Astrocyte (in vitro differentiated cells and primary cell): ENCODE measurements around the gene OTUB1. TPM values are rescaled to one million over a fixed set of nuclear protein-coding genes. Genes with fewer than 3 reads are reported as not detected.

Experiments
- DNase-seq: peaks from one replicate; pipeline ENCODE4 v3.0.0-alpha.2; 2010; ENCODE audit warnings: low read depth
- FAIRE-seq: peaks from 2 replicates; lab custom pipeline; 2011; peaks lifted over from hg19 to GRCh38; lab: Jason Lieb, UNC
- H2AFZ ChIP-seq: 2 replicates; pipeline ENCODE4 v1.6.0; 2012; ENCODE audit warnings: low read depth, low read length, inconsistent platforms
- H3K27ac ChIP-seq: 2 replicates; pipeline ENCODE4 v1.5.1; 2011; ENCODE audit warnings: low read depth, low read length, inconsistent platforms
- H3K27me3 ChIP-seq: 2 replicates; pipeline ENCODE4 v1.6.0; 2011; ENCODE audit warnings: low read length, inconsistent platforms; ENCODE audit not compliant: insufficient read depth
- H3K36me3 ChIP-seq: 2 replicates; pipeline ENCODE4 v1.5.1; 2011; ENCODE audit warnings: low read length, inconsistent platforms; ENCODE audit not compliant: insufficient read depth
- H3K4me1 ChIP-seq: 2 replicates; pipeline ENCODE4 v1.5.1; 2011; ENCODE audit warnings: low read length, inconsistent platforms; ENCODE audit not compliant: insufficient read depth
- H3K4me2 ChIP-seq: 2 replicates; pipeline ENCODE4 v1.6.0; 2012; ENCODE audit warnings: low read length, inconsistent platforms
- H3K4me3 ChIP-seq: 2 replicates; pipeline ENCODE4 v1.5.1; 2011; ENCODE audit warnings: low read depth, mild to moderate bottlenecking, low read length, inconsistent platforms; ENCODE audit not compliant: insufficient read depth
- H3K79me2 ChIP-seq: 2 replicates; pipeline ENCODE4 v1.6.0; 2012; ENCODE audit warnings: mild to moderate bottlenecking, low read length, inconsistent platforms; ENCODE audit not compliant: insufficient read depth
- H3K9ac ChIP-seq: 2 replicates; pipeline ENCODE4 v1.6.0; 2012; ENCODE audit warnings: mild to moderate bottlenecking, low read length, inconsistent platforms
- H3K9me3 ChIP-seq: 2 replicates; pipeline ENCODE4 v1.5.1; 2012; ENCODE audit warnings: low read depth, mild to moderate bottlenecking, low read length, inconsistent platforms; ENCODE audit not compliant: insufficient read depth
- H4K20me1 ChIP-seq: 2 replicates; pipeline ENCODE4 v1.6.0; 2012; ENCODE audit warnings: low read length, inconsistent platforms; ENCODE audit not compliant: insufficient read depth
- H3K27ac Mint-ChIP-seq: one replicate; pipeline ENCODE4 v1.8.0; 2021; ENCODE audit warnings: mild to moderate bottlenecking, mixed read lengths; ENCODE audit not compliant: unreplicated experiment
- H3K27me3 Mint-ChIP-seq: one replicate; pipeline ENCODE4 v1.8.0; 2021; ENCODE audit warnings: low read depth, mixed read lengths; ENCODE audit not compliant: unreplicated experiment
- H3K36me3 Mint-ChIP-seq: one replicate; pipeline ENCODE4 v1.8.0; 2021; ENCODE audit warnings: low read depth, mixed read lengths; ENCODE audit not compliant: unreplicated experiment
- H3K4me1 Mint-ChIP-seq: one replicate; pipeline ENCODE4 v1.8.0; 2021; ENCODE audit warnings: low read depth, mixed read lengths; ENCODE audit not compliant: unreplicated experiment
- H3K4me3 Mint-ChIP-seq: one replicate; pipeline ENCODE4 v1.8.0; 2021; ENCODE audit warnings: mild to moderate bottlenecking, moderate library complexity, mixed read lengths; ENCODE audit not compliant: unreplicated experiment
- H3K9me3 Mint-ChIP-seq: one replicate; pipeline ENCODE4 v1.8.0; 2021; ENCODE audit warnings: mild to moderate bottlenecking, mixed read lengths; ENCODE audit not compliant: unreplicated experiment
- CTCF ChIP-seq: IDR thresholded peaks from 2 replicates; pipeline ENCODE4 v1.5.1; 2011; ENCODE audit warnings: low read depth, mild to moderate bottlenecking, inconsistent platforms, low read length, moderate library complexity; ENCODE audit not compliant: insufficient read depth
- EZH2 ChIP-seq: IDR thresholded peaks from 2 replicates; pipeline ENCODE4 v1.6.1; 2012; ENCODE audit warnings: mild to moderate bottlenecking, low read length, inconsistent platforms; ENCODE audit not compliant: insufficient read depth
- total RNA-seq: library from RNA; stranded (reverse); gene quantifications from 2 replicates; pipeline ENCODE4 v1.2.1, GENCODE V29; 2021

Gene OTUB1
- total RNA-seq, 1 donor from 2014 or later, result 78.5 TPM

DNA sequence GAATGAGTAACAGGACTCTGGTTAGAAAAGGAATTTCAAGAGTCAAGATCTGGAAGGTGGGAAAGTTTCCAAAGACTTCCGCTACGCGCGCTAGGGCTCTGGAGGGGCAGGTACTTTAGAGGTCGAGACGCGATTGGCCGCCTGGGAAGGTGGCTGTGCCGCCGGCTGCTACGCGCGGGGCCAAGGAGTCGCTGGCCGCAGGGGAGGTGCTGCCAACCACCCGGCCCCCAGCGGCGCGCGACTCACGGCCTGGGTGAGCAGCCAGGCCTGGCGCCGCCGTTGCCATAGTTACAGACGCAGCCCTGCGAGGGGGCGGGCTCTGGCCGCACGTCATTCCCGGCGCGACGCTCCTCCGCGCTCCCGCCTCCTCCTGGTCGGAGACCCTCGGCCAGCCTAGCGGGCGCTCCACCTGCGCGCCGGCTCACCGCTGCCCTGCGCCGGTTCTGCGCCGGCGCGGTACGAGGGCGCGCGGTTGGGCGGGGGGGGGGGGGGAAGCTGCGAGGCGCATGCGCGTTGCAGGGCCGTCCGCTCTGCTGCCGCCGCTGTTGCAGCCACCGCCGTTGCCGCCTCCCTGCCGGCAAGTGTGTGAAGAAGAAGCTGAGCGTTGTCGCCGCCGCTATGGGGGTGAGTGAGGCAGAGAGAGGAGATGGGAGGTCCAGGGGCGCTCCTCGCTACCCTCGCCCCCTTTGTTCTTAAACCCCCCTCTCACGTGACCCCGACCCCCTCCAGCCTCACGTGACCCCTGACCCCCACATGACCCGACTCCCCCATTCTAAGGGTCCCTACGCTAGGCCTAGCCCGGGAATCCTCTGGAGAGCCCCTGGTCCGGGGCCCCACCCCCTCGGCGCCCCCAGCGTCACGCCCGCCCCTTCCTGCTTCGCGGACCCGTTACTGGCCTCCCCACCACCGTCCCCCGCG is 47.5 kb upstream of the OTUB1 start, which contains the start of gene NAA40:
Gene NAA40 (plus strand): TSS at position 524 of the 918 bp plus-strand sequence. CDS start 95 bp downstream, at position 619.
- peak within 1 kb of the TSS; percentile 88 for H2AFZ ChIP-seq

DNA sequence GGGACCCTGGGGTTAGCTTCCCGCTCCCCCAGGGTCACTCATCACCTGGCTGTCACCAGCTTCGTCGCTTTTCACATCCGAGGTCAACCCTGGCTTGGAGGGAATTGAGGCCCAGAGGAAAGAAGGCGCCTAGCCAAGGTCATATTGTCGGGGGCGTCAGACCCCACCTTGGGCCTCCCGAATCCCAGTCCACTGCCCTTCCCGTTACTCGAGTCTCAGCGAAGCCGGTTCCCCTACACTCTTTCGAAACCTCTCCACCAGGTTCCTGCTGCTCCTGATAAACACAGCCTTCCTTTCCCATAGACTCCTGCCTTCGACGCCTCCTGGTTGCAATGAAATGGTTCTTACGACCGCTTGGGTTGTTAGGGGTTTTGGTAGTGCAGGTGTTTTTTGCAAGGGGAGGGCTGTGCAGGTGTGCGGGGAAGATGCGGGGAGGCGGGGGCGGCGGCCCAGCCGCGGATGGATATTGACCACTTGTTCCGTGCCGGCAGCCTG is 46.8 kb upstream of the OTUB1 start:
- H3K9me3 ChIP-seq, result no peaks in the 10 kb centered on the region
- peak overlapping the region; percentile 54 for H2AFZ ChIP-seq
- no peaks in the 10 kb centered on the region for H3K36me3 ChIP-seq
- H3K9ac ChIP-seq, result peak overlapping the region; percentile 83
- peaks cover 3% of the 10 kb centered on the region for H3K4me1 Mint-ChIP-seq
- H3K4me3 Mint-ChIP-seq, result peak overlapping the region; percentile 90
- H3K4me3 ChIP-seq, result peak overlapping the region; percentile 65
- no peaks in the 10 kb centered on the region for H3K27me3 ChIP-seq
- H3K27ac ChIP-seq, result no peak overlapping the region
- H3K4me2 ChIP-seq, result peak overlapping the region; percentile 86
- no peak for DNase-seq
- H3K4me1 ChIP-seq, result no peaks in the 10 kb centered on the region
- no peak for FAIRE-seq
- no peaks in the 10 kb centered on the region for H3K27me3 Mint-ChIP-seq
- TF ChIP-seq CTCF (no peak), EZH2 (no peak)
- peaks cover 2% of the 10 kb centered on the region for H3K36me3 Mint-ChIP-seq
- peaks cover 46% of the 10 kb centered on the region for H3K79me2 ChIP-seq
- peaks cover 20% of the 10 kb centered on the region for H4K20me1 ChIP-seq
- H3K9me3 Mint-ChIP-seq, result no peaks in the 10 kb centered on the region
- peak overlapping the region; percentile 80 for H3K27ac Mint-ChIP-seq

More for the DNA sequence above, 47.5 kb upstream of the OTUB1 start, which contains the start of gene NAA40:
- peak within 1 kb of the TSS; percentile 15 for H3K27ac ChIP-seq
- H3K9me3 Mint-ChIP-seq, result no peaks in the 10 kb centered on the region
- no peaks in the 10 kb centered on the region for H3K27me3 ChIP-seq
- H3K36me3 ChIP-seq, result no peaks in the 10 kb centered on the region
- peaks cover 3% of the 10 kb centered on the region for H3K4me1 Mint-ChIP-seq
- H3K4me1 ChIP-seq, result no peaks in the 10 kb centered on the region
- peak within 1 kb of the TSS; percentile 90 for H3K4me3 Mint-ChIP-seq
- H3K27me3 Mint-ChIP-seq, result no peaks in the 10 kb centered on the region
- peak within 1 kb of the TSS; percentile 86 for H3K4me2 ChIP-seq
- peaks cover 39% of the 10 kb centered on the region for H3K79me2 ChIP-seq
- DNase-seq (peak; percentile 88), FAIRE-seq (no peak)
- peak within 1 kb of the TSS; percentile 83 for H3K9ac ChIP-seq
- peak within 1 kb of the TSS; percentile 80 for H3K27ac Mint-ChIP-seq
- H3K36me3 Mint-ChIP-seq, result no peaks in the 10 kb centered on the region
- H3K9me3 ChIP-seq, result no peaks in the 10 kb centered on the region
- no peak for TF ChIP-seq CTCF
- no peak for TF ChIP-seq EZH2
- H3K4me3 ChIP-seq, result peak within 1 kb of the TSS; percentile 65
- H4K20me1 ChIP-seq, result peaks cover 13% of the 10 kb centered on the region
